CD14-positive monocyte (primary cell): ENCODE measurements around the gene SETD5. TPM values are rescaled to one million over a fixed set of nuclear protein-coding genes. Genes with fewer than 3 reads are reported as not detected.
A peak's percentile ranks its signal among the peaks of the same experiment; 100 is the strongest.

ENCODE experiments used
- DNase-seq, 3 donors: peaks; one replicate each; pipeline ENCODE4 v3.0.0-alpha.2; 2011 to 2022
- H2AFZ ChIP-seq: 2 replicates; pipeline ENCODE4 v1.6.0; 2012; ENCODE audit warnings: mild to moderate bottlenecking, low read depth, low read length, inconsistent platforms; ENCODE audit not compliant: insufficient read depth, poor library complexity, severe bottlenecking
- H3K27ac ChIP-seq, 2 donors: 1 replicate in 1 of 2; 2 replicates in 1 of 2; pipeline ENCODE4 v1.5.1; 2012 to 2013; ENCODE audit warnings: low read length in 2 of 2, control low read depth in 1 of 2, inconsistent platforms in 1 of 2, low read depth in 1 of 2, mild to moderate bottlenecking in 1 of 2
- H3K27me3 ChIP-seq, 2 donors: one replicate each; pipeline versions ENCODE4 v1.6.0 to v1.6.1; 2011 to 2013; ENCODE audit warnings: low read length in 2 of 2; ENCODE audit not compliant: control insufficient read depth in 2 of 2, insufficient read depth in 2 of 2
- H3K36me3 ChIP-seq, 2 donors: replicated peaks in 1 of 2; 1 replicate in 1 of 2; 2 replicates in 1 of 2; pipeline versions ENCODE4 v1.5.1 to v1.6.1; 2012 to 2013; ENCODE audit warnings: low read length in 2 of 2, control low read depth in 1 of 2, inconsistent platforms in 1 of 2, mild to moderate bottlenecking in 1 of 2; ENCODE audit not compliant: insufficient read depth in 2 of 2, control insufficient read depth in 1 of 2
- H3K4me1 ChIP-seq, 2 donors: 1 replicate in 1 of 2; 2 replicates in 1 of 2; pipeline versions ENCODE4 v1.5.1 to v1.6.1; 2012 to 2013; ENCODE audit warnings: low read length in 2 of 2, control low read depth in 1 of 2, inconsistent platforms in 1 of 2, mild to moderate bottlenecking in 1 of 2, moderate library complexity in 1 of 2; ENCODE audit not compliant: insufficient read depth in 2 of 2, control insufficient read depth in 1 of 2
- H3K4me2 ChIP-seq: replicated peaks from 2 replicates; pipeline ENCODE3; 2012; ENCODE audit warnings: low read length, moderate library complexity, mild to moderate bottlenecking; ENCODE audit not compliant: poor library complexity, severe bottlenecking; ENCODE audit errors: extremely low read depth
- H3K4me3 ChIP-seq, 3 experiments: fragments of 200-600 bp in 1 of 3; sonication (generic) in 1 of 3; replicated peaks in 1 of 3; 1 replicate in 2 of 3; 2 replicates in 1 of 3; pipeline ENCODE4 v1.5.1; 2011 to 2013; ENCODE audit warnings: low read length in 3 of 3, mild to moderate bottlenecking in 3 of 3, control low read depth in 2 of 3, low read depth in 2 of 3, inconsistent platforms in 1 of 3, moderate library complexity in 1 of 3
- H3K79me2 ChIP-seq: 2 replicates; pipeline ENCODE4 v1.6.0; 2012; ENCODE audit warnings: mild to moderate bottlenecking, control low read depth, inconsistent platforms, low read length, moderate library complexity; ENCODE audit not compliant: insufficient read depth
- H3K9ac ChIP-seq: 2 replicates; pipeline ENCODE4 v1.6.0; 2017; ENCODE audit warnings: low read length, mild to moderate bottlenecking; ENCODE audit not compliant: insufficient read depth, poor library complexity, severe bottlenecking
- H3K9me3 ChIP-seq, 2 donors: replicated peaks in 1 of 2; 1 replicate in 1 of 2; 2 replicates in 1 of 2; pipeline versions ENCODE4 v1.5.1 to v1.6.1; 2012 to 2013; ENCODE audit warnings: low read length in 2 of 2, control low read depth in 1 of 2; ENCODE audit not compliant: control insufficient read depth in 1 of 2, insufficient read depth in 1 of 2
- H4K20me1 ChIP-seq: 2 replicates; pipeline ENCODE4 v1.6.0; 2012; ENCODE audit warnings: mild to moderate bottlenecking, low read length, control low read depth, moderate library complexity; ENCODE audit not compliant: insufficient read depth
- H3K27ac Mint-ChIP-seq, 7 donors: one replicate each; pipeline ENCODE4 v1.8.0; 2020; ENCODE audit warnings: mild to moderate bottlenecking in 7 of 7, mixed read lengths in 7 of 7, moderate library complexity in 6 of 7, inconsistent platforms in 2 of 7
- H3K27me3 Mint-ChIP-seq, 3 donors: one replicate each; pipeline ENCODE4 v1.8.0; 2021 to 2022; ENCODE audit warnings: low read depth in 3 of 3, mild to moderate bottlenecking in 3 of 3, mixed read lengths in 3 of 3, moderate library complexity in 3 of 3, inconsistent platforms in 1 of 3
- H3K36me3 Mint-ChIP-seq, 2 donors: one replicate each; pipeline ENCODE4 v1.8.0; 2020; ENCODE audit warnings: mixed read lengths in 2 of 2, inconsistent platforms in 1 of 2, mild to moderate bottlenecking in 1 of 2
- H3K4me1 Mint-ChIP-seq: one replicate; pipeline ENCODE4 v1.8.0; 2020; ENCODE audit warnings: mild to moderate bottlenecking, mixed read lengths
- H3K4me3 Mint-ChIP-seq, 2 donors: one replicate each; pipeline ENCODE4 v1.8.0; 2020; ENCODE audit warnings: mild to moderate bottlenecking in 2 of 2, mixed read lengths in 2 of 2, moderate library complexity in 1 of 2
- H3K9me3 Mint-ChIP-seq, 7 donors: one replicate each; pipeline ENCODE4 v1.8.0; 2020 to 2022; ENCODE audit warnings: mixed read lengths in 7 of 7, mild to moderate bottlenecking in 6 of 7, moderate library complexity in 6 of 7, inconsistent platforms in 2 of 7
- CTCF ChIP-seq: fragments of 200-600 bp; IDR thresholded peaks from one replicate; pipeline ENCODE4 v1.8.0; 2022; ENCODE audit warnings: antibody characterized with exemption, mild to moderate bottlenecking
- WGBS: methylation state at CpG from one replicate; pipeline ENCODE4 v1.1.5; 2013; ENCODE audit warnings: missing lambda C conversion rate; ENCODE audit not compliant: insufficient coverage; 5-methylcytosine and 5-hydroxymethylcytosine counted together
- intact Hi-C, 2 donors: fragments of 100-400 bp; cut with micrococcal nuclease; formaldehyde crosslinking; loops; one replicate each; pipeline versions ENCODE4 v1.15.0 to v1.15.1; 2023
- polyA plus RNA-seq, 3 donors: library from polyadenylated mRNA; depleted of rRNA in 1 of 3; unstranded in 2 of 3; stranded (reverse) in 1 of 3; fragments of 300-500 nt in 2 of 3; fragments of >200 nt in 1 of 3; fragmentation: Illumina TruSeq in 2 of 3; gene quantifications; 1 replicate in 2 of 3; 2 replicates in 1 of 3; pipeline ENCODE4 v1.2.3, GENCODE V29; 2012 to 2021

SETD5 gene
- polyA plus RNA-seq, 3 donors, result 4.1 to 51.5 (median 13.7) TPM

- no peak overlapping the region for H3K27ac ChIP-seq
- H3K9me3 ChIP-seq, result no peaks in the 10 kb centered on the region
- H3K4me1 Mint-ChIP-seq, result peaks cover 2% of the 10 kb centered on the region
- H3K4me2 ChIP-seq, result no peak overlapping the region
- H3K9me3 Mint-ChIP-seq, result peaks cover 0 to 9% (median 0%) of the 10 kb centered on the region in 7 donors
- peak; percentile 84 for TF ChIP-seq CTCF
- peak; percentile 21 to 39 (median 23) for DNase-seq
- intact Hi-C loops, result no loop called here
- peaks cover 0 to 2% of the 10 kb centered on the region in 2 donors for H3K36me3 Mint-ChIP-seq
- H3K27ac Mint-ChIP-seq, result peak overlapping the region in 2 of 7 donors; percentile 54 to 67
- H3K4me3 Mint-ChIP-seq, result peak overlapping the region in 1 of 2 donors; percentile 73
- peaks cover 9 to 34% of the 10 kb centered on the region in 2 donors for H3K27me3 ChIP-seq
- no peak overlapping the region for H3K9ac ChIP-seq
- H3K36me3 ChIP-seq, result no peaks in the 10 kb centered on the region
- no peaks in the 10 kb centered on the region for H3K79me2 ChIP-seq
- H3K27me3 Mint-ChIP-seq, result peaks cover 39 to 45% (median 43%) of the 10 kb centered on the region in 3 donors
- H4K20me1 ChIP-seq, result no peaks in the 10 kb centered on the region
- no peak overlapping the region for H2AFZ ChIP-seq
- H3K4me1 ChIP-seq, result no peaks in the 10 kb centered on the region
- 2% methylated on average over 25 of the region's 39 CpGs for WGBS
- no peak overlapping the region for H3K4me3 ChIP-seq
Observed at GRCh38 chr3:9500108-9501050, 103.0 kb downstream of the SETD5 start.

GRCh38 chr3:9501226-9501625 is 103.8 kb downstream of the SETD5 start:
- intact Hi-C loops, result no loop called here
- Mint-ChIP-seq H3K27ac (no peak overlapping the region), H3K9me3 (peaks cover 0 to 9% (median 0%) of the 10 kb centered on the region in 7 donors), H3K4me1 (peaks cover 2% of the 10 kb centered on the region), H3K36me3 (peaks cover 0 to 2% of the 10 kb centered on the region in 2 donors), H3K4me3 (peak overlapping the region; percentile 37 to 69), H3K27me3 (peaks cover 33 to 45% (median 40%) of the 10 kb centered on the region in 3 donors)
- Histone ChIP-seq H3K27me3 (peaks cover 9 to 34% of the 10 kb centered on the region in 2 donors), H3K9ac (no peak overlapping the region), H3K79me2 (no peaks in the 10 kb centered on the region), H3K36me3 (no peaks in the 10 kb centered on the region), H3K27ac (no peak overlapping the region), H3K9me3 (no peaks in the 10 kb centered on the region), H3K4me1 (no peaks in the 10 kb centered on the region), H2AFZ (no peak overlapping the region), H4K20me1 (no peaks in the 10 kb centered on the region), H3K4me3 (no peak overlapping the region), H3K4me2 (no peak overlapping the region)
- 84% methylated on average over 6 of the region's 6 CpGs for WGBS
- DNase-seq, result no peak
- TF ChIP-seq CTCF, result no peak
